GM19324 (cell line): ENCODE results near the gene FECH.
"Not testable (repeated sequence)": the region's sequence is repeated elsewhere in the genome, so short reads cannot be mapped to it uniquely, and the experiment has no call there.

Source experiments
- ATAC-seq: cut with Tn5 transposase; IDR thresholded peaks from one replicate; pipeline ENCODE4 v1.9.1; 2021; ENCODE audit warnings: mild to moderate bottlenecking, moderate library complexity; ENCODE audit not compliant: unreplicated experiment, low FRiP score

The FECH gene

GRCh38 chr18:57533868-57534510 is 52.5 kb downstream of the FECH start:
- ATAC-seq: no peak

GRCh38 chr18:57533006-57533867 is 53.3 kb downstream of the FECH start:
- no peak for ATAC-seq

GRCh38 chr18:57529151-57529550 is 57.4 kb downstream of the FECH start:
- no peak for ATAC-seq

GRCh38 chr18:57527556-57528229 is 58.8 kb downstream of the FECH start:
- ATAC-seq: no peak

GRCh38 chr18:57523171-57523956 is 63.1 kb downstream of the FECH start:
- peak; percentile 60 for ATAC-seq

- ATAC-seq: not testable (repeated sequence)
These were observed 64.2 kb downstream of the FECH start for GRCh38 chr18:57522348-57522747.

GRCh38 chr18:57519668-57520424 is 66.7 kb downstream of the FECH start:
- no peak for ATAC-seq

GRCh38 chr18:57518533-57518932 is 68.0 kb downstream of the FECH start:
- ATAC-seq: no peak

GRCh38 chr18:57516056-57516455 is 70.4 kb downstream of the FECH start:
- ATAC-seq: no peak

GRCh38 chr18:57505231-57505630 is 81.3 kb downstream of the FECH start:
- ATAC-seq: no peak

GRCh38 chr18:57502624-57503023 is 83.9 kb downstream of the FECH start:
- ATAC-seq: no peak

- ATAC-seq: no peak
These were observed 87.7 kb downstream of the FECH start for GRCh38 chr18:57498682-57499256.
